HTR-8/SVneo (cell line): Measurements from ENCODE around the gene SYNDIG1.

Experiments used
- DNase-seq: peaks from one replicate; pipeline ENCODE4 v3.0.0; 2011; ENCODE audit warnings: low spot score, mixed read lengths; ENCODE audit not compliant: insufficient read length
- FAIRE-seq: peaks from 2 replicates; lab custom pipeline; 2011; peaks lifted over from hg19 to GRCh38; lab: Jason Lieb, UNC

SYNDIG1 gene

DNA sequence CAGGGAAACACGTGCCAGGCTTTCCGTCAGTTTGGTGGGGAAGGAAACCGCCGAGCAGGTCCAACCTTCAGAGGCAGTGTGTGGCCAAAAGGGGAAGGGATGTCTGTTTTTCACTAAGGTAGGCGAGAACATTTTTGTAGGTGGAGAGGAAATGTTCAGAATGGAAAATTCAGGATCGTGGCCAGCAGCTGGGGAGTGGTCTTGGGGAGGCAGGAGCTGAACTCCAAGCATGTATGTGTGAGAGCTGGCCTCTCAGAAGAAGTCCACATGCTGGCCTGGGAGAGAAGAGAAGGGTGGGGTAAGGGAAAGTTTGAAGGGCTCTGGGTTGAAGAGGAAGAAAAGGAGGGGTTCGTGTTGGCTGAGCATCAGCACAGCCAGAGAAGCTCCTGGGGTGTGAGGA is 74.9 kb downstream of the SYNDIG1 start:
- FAIRE-seq = no peak
- DNase-seq = no peak

DNA sequence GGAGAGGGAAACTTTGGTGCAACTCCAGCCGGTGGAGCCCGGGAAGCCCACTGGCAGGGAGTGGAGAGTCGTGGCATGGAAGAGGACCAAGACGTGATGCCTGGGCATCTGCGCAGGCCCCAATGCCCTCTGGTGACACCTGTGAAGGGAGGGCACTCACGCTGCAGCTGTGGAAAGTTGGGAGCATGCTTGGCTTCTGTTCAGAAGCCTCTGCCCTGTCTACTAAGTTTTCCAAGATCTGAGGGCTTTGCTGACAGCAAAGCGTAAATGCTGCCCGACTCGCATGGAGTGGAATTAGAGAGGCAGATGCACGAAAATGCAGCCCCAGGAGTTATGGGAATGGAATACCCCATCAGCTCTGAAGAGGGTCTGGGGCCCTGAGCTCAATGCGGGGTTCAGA is 75.7 kb downstream of the SYNDIG1 start:
- DNase-seq = no peak
- FAIRE-seq = no peak

DNA sequence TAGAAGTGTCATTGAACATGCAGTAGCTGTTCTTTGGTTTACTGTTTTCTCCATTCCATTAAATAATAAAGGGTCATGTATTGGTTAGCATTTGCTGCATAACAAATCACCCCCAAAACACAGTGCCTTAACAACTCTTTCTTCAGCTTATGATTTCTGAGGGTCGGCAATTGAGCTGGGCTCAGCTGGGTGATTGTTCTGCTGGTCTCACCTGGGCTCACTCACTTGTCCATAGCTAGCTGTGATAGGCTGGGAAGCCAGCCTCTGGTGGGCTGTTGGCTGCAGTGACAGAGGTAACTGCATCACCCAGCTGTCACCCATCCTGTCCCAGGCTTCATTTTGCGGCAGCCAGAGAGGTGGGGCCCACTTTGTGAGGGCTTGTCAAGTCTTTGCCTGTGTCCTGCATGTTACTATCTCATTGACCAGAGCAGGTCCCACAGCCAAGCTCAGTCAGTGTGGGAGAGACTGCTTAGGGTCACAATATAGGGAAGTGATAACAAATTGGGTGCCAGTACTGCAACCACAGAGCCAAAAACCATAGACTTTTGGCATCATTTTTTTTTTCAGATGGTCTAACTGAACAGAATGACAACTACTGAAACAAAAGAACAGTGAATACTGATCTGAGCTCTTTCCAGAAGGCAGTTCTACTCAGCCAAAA is 76.9 kb downstream of the SYNDIG1 start:
- FAIRE-seq (no peak), DNase-seq (no peak)

DNA sequence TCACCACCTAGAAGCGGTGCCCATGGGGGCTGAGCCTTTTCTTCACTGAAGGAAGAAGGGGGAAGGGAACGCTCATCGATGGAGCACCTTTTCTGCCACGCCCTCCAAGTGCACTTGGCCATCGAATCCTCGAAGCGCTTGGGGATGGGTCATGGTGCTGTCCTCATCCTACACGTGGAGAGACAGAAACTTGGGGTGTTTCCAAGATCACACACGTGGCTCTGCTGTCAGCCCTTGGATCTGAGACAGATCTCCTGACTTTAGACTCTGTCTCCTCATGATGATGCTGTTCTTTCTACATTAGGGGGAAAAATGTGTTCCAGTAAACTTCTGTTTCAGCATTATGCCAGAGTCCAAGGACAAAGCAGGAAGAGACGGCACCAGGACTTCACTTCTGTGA is 78.5 kb downstream of the SYNDIG1 start:
- no peak for FAIRE-seq
- no peak for DNase-seq

DNA sequence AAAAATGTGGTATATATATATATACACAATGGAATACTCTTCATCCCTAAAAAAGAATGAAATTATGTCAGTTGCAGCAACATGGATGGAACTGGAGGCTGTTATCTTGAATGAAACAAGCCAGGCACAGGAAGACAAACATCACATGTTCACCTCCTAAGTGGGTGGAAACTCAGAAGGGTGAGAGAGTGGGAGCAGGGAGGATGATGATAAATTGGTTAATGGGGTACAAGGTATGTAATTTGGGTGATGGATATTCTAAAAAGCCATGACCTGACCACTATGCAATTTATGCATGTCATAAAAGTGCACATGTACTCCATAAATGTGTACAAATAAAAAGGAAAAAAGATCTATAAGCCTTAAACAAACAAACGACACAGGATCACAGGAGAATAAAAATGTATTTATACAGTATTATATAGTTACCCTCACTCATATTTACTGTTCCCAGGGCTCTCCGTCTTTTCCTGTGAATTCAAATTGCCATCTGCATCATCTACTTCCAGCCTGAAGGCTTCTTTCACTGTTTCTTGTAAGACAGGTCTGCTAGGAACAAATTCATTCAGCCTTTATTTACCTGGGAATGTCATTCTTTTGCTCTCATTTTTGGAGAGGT is 89.8 kb downstream of the SYNDIG1 start:
- FAIRE-seq (no peak), DNase-seq (no peak)

DNA sequence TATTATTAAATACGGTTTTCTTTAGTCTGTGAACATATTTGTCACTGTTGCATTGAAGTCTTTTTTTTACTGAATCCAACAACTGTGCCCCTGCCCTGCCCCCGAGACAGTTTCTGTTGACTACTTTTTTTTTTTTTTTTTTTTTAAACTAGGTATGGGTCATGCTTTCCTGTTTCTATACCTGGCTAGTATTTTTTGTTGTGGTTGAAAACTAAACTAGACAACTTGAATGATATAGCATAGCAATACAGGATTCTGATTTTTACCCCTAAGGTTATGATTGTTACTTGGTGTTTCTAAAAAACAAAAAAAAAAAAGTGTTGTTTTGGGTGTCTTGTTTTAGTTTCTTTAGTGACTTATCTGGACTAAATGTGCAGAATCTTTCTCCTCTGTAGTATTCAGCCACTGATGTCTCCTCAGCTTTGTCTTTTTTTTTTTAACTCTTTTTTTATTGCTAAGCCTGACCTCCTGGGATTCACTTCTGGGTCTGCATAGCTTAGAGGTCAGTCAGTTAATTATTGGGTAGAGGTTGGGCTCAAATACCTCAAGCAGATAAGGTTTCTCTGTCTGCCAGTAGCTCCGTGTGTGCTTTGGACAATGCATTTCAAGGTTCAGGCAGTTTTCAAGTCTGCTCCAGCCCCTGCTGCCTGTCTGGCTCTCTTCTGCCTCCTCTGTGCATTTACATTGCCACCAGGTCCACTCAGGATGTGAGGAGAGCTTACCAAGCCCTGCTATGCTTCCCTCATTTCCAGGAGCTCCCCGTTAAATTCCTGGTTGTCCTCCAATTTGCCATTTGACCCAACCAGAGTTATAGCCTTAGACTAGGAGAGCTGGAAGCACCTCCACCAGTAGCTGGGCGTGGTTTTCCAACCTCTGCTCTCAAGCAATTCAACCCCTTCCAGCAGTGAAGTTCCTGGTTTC is 91.4 kb downstream of the SYNDIG1 start:
- FAIRE-seq (no peak), DNase-seq (no peak)

DNA sequence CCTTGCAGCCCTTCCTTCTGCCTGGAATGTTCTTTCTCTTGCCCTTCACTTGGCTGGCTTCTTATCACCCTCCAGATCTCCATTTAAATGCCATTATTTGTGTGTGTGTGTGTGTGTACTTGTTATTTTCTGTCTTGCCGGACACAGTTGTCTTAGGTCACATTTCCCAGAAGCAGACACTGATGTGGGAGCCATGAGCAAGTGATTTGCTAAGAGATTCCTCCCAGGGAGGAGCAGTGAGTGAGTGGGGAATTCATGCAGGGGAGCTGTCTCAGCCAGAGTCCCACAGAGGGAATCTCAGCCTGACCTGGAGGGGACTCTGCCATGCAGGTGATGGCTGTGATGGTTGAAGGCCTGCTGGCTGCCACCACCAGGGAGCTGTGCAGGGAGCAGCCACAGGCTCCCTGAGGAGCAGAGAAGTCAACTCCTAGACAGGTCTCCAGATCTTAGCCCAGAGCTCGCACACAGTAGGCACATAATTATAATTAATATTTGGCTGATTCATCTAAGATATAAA is 96.5 kb downstream of the SYNDIG1 start:
- DNase-seq = no peak
- no peak for FAIRE-seq

DNA sequence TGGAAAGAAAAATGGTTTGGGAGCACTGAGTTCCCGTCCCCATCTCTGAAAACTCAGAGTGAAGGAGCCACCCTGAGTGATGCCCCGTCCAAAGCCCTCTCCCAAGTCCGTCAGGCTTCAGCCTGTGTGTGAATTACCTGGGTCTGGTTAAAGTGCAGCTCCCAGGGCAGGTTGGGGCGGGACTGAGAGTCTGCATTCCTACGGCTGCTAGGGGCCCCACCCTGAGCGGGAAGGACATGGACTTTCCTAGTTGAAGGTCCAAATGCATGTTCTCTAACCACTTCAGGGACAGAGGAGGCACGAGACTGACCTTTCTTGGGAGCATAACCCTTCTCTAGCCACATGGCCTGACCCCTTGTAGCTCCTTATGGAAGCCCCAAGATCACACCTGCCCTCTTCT is 97.2 kb downstream of the SYNDIG1 start:
- no peak for FAIRE-seq

DNA sequence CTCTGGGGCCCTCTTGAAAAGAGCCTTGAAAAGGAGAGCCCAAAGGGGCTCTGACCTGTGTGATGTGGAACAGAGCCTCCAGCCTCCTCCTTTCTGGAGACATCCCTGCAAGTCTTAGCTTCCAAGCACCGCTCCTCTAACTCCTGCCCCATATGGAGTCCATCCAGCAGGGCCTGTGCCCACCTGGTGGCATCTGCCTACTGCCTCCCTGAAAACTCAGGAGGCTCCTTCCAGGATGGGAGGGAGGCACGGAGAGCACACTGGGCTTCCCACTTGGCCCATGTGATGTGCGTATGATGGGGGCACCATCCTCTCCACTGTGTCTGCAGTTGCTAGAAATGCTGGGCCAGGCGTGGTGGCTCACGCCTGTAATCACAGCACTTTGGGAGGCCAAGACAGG is 98.1 kb downstream of the SYNDIG1 start:
- DNase-seq (no peak), FAIRE-seq (no peak)

More for the DNA sequence above, 97.2 kb downstream of the SYNDIG1 start:
- no peak for DNase-seq

DNA sequence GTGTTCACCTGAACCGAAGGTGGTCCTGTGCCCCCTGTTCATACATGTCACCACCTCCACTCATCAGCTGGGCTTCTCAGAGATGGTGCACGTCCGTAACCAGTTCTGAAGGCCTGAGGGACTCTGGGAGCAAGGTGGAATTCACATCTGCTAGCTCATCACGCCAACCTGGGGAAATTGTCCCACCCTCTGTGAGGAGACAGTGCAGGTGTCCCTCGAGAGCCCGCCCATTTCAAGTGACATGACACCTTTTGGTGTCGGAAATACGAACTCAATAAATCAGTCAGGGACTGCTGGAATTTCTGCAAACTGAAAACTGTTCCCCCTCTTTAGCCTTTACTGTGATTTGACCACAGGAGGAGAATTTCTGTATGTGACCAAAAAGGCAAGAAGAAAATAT is 99.4 kb downstream of the SYNDIG1 start:
- DNase-seq (no peak), FAIRE-seq (no peak)

DNA sequence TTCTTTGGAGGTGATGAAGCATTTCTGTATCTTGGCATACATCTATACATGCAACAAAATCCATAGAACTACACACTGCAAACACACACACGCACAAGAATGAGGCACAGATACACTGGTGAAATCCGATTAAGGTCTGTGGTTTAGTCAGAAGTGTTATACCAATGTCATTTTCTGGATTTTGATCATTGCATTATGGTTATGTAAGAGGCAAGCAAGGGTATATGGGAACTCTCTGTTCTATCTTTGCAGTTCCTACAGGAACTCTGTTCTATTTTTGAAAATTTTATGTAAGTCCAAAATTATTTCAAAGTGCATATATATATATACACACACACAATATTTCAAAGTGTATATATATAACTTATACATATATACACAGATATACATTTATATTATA is 101.7 kb downstream of the SYNDIG1 start:
- FAIRE-seq (no peak), DNase-seq (no peak)

DNA sequence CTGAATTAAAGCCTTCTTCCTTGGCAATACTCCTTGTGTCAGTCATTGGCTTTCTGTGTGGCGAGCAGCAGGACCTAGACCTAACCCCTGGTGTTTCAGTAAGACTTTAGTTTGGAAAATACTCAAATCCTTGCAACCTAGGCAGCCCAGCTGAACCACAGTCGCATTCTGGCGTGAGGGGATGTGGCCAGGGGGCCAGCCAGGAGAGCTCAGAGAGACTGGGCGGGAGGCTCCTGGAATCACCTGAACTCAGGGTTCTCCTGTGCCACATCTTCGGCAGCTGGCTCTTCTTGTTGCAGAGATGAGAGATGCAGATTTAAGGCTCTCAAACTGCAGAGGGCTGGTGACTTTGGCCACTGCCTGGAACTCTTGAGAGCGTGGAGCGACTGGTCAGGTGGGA is 102.7 kb downstream of the SYNDIG1 start:
- DNase-seq (no peak), FAIRE-seq (no peak)

DNA sequence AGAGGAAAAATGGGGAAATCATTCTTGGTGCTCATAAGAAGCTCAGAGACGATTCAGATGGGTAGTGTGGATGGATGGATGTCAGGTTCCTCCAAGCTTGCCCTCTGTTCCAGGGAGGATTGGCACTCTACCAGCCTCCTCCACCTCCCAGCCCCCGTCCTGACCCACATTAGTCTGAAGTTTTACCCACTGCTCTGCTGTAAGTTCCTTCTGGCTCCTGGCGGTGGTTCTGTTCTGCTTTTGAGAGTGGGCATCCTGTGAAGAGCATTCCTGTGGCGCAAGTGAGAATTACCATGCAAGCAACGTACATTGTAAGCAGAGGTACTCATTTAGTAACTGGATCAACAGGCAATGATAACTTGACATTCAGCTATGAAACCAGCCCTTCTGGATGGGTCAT is 103.4 kb downstream of the SYNDIG1 start:
- no peak for FAIRE-seq
- no peak for DNase-seq

DNA sequence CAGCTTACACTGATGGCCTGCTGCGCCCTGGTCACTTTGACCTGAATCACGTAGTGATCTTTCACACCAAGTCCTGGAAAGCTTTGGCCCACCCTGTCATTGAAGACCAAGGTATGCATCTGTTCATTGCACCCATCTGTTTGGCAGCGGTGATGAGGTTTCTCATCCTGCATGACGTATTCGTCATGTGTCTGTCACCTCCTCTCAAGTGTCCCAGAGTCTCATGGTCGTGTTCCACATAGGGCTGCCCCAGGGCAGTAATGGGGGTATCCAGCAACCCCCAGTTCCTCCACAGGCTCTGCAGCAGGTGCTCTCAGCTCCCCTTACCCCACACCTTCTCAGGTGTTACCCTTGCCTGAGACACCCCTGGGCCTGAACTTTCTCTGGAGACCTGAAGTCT is 104.1 kb downstream of the SYNDIG1 start:
- FAIRE-seq = no peak
- DNase-seq = no peak

DNA sequence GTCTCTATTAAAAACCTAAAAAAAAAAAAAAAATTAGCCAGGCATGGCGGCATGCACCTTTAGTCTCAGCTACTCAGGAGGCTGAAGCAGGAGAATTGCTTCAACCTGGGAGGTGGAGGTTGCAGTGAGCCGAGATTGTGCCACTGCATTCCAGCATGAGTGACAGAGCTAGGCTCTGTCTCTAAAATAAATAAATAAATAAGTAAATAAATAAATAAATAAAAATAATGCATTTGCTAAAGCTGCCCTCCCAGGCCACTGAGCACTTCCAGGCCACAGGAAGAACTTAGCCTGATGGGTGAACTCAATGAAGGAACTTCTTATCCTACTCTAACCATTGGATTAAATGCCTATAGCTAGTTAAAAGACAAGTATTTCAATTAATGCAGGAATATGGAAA is 104.9 kb downstream of the SYNDIG1 start:
- DNase-seq = no peak
- FAIRE-seq = no peak

DNA sequence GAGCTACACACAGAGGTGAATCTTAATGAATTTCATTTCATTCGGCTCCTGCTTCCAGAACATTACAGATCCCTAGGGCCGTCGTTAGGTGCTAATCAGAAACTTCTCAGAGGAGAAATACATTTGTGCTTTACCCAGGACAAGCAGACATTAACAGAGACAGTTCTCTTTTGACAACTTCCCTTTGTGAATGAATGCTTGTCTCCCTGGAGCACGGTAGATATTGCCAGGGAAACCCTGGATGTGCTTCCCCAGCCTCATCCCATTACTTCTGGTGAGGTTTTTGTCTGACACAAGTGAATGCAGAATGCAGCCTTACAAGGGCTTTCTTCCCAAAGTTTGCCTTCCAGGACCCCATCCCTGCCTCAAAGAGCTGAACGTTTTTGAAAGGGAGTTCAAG is 105.4 kb downstream of the SYNDIG1 start:
- DNase-seq (no peak), FAIRE-seq (no peak)

DNA sequence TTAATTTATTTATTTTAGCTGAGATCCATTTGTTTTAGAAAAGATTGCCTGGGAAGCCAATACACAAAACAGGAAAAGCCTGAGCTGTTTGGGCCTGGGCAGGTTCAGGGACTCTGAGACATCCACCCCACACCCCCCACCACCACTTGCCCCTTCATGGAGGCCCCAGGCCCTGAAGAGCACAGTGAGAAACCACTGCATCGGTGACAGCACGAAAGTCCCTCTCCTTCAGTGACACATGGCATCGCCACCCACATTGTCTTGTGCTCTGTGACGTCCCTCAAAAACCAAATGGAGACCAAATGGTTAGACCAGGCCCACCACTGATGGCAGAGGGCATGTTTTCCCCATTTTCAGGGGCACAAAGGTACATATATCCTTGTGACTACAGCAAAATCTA is 106.4 kb downstream of the SYNDIG1 start:
- no peak for DNase-seq
- no peak for FAIRE-seq

DNA sequence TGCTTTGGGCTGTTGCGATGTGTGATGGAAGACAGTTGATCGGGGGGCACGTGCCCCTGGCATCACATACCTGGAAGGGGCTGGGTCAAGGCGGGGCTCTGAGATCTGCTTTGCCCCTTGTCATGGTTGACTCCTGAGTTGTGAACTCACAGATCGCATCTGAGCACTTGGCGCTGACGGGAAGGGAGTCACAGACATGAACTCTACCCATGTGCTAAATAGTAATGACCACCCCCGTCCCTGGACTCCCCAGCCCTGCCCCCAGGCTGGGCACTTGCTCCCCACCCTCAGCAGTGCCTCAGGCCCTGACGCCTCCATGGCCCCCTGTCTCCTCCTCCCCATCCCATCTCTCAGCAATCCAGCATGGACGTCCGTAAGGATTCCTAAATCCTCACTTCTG is 107.0 kb downstream of the SYNDIG1 start:
- DNase-seq = no peak
- no peak for FAIRE-seq

DNA sequence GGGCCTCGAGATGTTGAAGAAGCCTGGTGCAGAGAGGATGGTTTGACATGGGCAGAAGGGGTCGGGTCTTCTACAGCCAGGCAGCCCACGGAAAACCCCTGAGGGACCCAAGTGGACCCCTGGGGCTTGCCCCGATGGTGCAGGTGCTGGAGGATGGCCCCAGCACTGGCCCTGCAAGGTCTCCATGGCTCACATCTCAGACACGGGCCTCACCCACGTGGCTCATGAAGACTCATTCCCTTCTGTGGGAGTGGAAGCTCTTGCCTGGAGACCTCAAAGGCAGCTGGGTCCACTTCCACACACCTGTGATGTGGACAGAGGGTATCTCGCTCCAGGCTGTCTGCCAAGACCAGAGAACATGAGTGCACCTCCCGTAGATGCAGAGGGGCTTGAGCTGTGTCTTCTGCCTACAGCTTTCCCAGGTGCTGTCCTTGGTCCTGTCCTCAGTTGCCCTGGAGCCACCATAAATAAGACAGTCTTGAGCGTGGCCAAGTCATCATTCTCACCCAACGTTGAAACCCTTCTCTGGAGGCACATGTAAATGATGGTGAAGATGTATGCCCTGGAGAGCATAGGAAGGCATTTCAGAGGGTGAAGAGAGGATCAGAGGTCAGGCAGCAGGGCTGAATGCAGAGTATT is 108.0 kb downstream of the SYNDIG1 start:
- FAIRE-seq (no peak), DNase-seq (no peak)

DNA sequence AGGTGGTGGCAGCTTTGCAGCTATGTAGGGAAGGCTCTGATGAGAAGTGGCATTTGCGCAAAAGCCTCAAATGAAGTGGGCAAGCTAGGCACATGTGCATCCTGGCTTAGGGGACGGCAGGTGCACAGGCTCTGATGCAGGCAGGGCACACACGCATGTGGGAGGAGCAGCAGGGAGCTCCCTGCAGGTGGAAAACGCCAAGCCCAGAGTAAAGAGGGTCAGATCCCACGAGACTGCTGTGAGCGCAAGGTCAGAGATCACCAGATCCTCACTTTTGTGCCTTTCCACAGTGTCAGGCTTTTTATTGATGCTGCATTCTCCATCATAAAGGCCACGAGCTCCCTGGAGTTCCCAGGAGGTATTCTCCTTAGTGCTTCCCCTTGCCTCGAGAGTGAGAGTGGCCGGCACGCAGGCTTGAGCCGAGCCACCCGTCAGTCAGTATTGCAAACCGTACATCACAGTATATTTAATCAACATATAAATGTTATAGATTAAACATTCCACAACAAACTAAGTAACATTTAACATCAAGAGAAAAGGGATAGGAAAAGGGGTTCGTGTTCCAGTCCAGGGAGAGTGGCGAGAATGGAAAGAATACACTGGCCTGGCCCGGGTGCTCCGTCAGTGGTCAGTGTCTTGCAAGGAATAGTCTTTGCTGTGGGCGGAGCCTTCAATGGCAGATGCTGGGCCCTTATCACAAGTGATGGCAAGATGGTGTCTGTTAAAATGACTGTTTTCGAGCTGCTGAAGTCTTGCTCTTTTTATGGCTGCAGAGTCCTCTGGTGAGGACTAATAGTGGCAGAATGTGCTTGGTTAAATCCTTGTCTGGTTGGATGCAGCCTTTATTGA is 109.4 kb downstream of the SYNDIG1 start:
- FAIRE-seq = no peak

More for the DNA sequence above, 109.4 kb downstream of the SYNDIG1 start:
- no peak for DNase-seq
